Measurements from ENCODE around the gene PRR36. TPM values are rescaled to one million over a fixed set of nuclear protein-coding genes. Genes with fewer than 3 reads are reported as not detected.

PRR36 gene
- total and polyA plus RNA-seq, 10 donors: 0.02 to 0.43 (median 0.09) TPM; not detected in 3

DNA sequence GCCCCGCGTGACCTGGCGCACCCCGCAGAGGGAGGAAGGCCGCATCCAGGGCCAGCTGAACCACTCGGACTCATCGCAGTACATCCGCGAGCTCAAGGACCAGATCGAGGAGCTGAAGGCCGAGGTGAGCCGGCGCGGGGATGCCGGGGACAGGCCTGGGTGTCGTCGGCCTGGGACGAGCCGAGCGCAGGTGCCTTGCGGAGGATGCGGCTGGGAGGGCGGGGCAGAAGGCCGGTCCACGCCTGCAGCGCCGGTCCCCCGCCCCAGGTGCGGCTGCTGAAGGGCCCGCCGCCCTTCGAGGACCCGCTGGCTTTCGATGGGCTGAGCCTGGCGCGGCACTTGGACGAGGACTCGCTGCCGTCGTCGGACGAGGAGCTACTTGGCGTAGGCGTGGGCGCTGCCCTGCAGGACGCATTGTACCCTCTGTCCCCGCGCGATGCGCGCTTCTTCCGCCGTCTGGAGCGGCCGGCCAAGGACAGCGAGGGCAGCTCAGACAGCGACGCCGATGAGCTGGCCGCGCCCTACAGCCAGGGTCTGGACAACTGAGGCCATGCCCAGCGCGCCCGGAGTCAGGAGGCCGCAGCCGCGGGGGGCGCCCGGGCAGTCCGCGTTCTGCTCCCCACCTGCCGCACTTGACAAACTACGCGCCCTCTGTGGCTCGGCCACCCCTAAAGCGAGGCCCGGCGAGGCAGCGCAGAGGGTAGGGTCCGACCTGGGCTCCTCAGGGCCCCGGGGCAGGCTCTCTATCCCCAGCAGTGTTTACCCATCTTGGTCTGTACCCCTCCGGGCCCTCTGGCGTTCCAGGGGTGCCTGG, 10.8 kb downstream of the PRR36 start:
- Histone ChIP-seq H3K4me1 (peaks cover 9 to 49% (median 26%) of the 10 kb centered on the region in 6 donors), H3K27me3 (replicated peaks in 1 of 7) (peaks cover 2 to 100% (median 61%) of the 10 kb centered on the region in 7 donors), H3K4me3 (peak overlapping the region in 4 of 8 donors; percentile 34 to 65 (median 38)), H3K27ac (no peak overlapping the region), H3K9me3 (no peaks in the 10 kb centered on the region), H3K36me3 (peaks cover 0 to 42% (median 0%) of the 10 kb centered on the region in 6 donors)
- peak in 2 of 3 donors; percentile 15 to 34 for TF ChIP-seq POLR2AphosphoS5 (IDR thresholded peaks at IDR 0.05)
- TF ChIP-seq, protein P1, sequence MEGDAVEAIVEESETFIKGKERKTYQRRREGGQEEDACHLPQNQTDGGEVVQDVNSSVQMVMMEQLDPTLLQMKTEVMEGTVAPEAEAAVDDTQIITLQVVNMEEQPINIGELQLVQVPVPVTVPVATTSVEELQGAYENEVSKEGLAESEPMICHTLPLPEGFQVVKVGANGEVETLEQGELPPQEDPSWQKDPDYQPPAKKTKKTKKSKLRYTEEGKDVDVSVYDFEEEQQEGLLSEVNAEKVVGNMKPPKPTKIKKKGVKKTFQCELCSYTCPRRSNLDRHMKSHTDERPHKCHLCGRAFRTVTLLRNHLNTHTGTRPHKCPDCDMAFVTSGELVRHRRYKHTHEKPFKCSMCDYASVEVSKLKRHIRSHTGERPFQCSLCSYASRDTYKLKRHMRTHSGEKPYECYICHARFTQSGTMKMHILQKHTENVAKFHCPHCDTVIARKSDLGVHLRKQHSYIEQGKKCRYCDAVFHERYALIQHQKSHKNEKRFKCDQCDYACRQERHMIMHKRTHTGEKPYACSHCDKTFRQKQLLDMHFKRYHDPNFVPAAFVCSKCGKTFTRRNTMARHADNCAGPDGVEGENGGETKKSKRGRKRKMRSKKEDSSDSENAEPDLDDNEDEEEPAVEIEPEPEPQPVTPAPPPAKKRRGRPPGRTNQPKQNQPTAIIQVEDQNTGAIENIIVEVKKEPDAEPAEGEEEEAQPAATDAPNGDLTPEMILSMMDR (IDR thresholded peaks at IDR 0.05 in 8 of 11, conservative IDR thresholded peaks at IDR 0.05 in 3 of 11): no peak
- 41 to 59% (median 56%) methylated on average over 43 to 83 of the region's 83 CpGs for WGBS, 5 donors
- no peak for DNase-seq
- intact Hi-C loops (cut with DNase I; ENCODE audit: low total_unique reads): no loop called here

DNA sequence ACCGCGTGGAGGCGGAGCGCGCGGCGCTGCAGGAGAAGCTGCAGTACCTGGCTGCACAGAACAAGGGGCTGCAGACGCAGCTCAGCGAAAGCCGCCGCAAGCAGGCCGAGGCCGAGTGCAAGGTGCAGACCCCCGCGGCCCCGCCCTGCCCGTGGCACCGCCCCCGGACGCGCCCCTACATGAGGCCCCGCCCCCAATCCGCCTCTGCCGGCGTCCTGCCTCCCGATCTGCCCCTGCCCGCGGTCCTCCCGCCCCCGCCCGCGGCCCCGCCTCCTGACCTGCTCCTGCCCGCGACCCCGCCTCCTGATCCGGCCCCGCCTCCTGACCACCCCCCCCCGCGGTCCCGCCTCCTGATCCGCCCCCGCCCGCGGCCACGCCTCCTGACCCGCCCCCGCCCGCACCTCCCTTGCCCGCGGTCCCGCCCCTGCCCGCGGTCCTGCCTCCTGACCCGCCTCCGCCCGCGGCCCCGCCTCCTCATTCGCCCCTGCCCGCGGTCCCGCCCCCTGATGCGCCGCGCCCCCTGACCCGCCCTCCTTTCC, 11.7 kb downstream of the PRR36 start:
- TF ChIP-seq POLR2A (IDR thresholded peaks at IDR 0.05) (no peak), POLR2AphosphoS5 (IDR thresholded peaks at IDR 0.05) (no peak)
- TF ChIP-seq, protein P1 (IDR thresholded peaks at IDR 0.05 in 8 of 11, conservative IDR thresholded peaks at IDR 0.05 in 3 of 11): no peak
- H3K4me3 ChIP-seq: peak overlapping the region in 7 of 8 donors; percentile 17 to 65 (median 34)
- intact Hi-C loops (cut with DNase I; ENCODE audit: low total_unique reads): no loop called here
- no peaks in the 10 kb centered on the region for H3K9me3 ChIP-seq
- H3K36me3 ChIP-seq: peaks cover 0 to 50% (median 0%) of the 10 kb centered on the region in 6 donors
- peaks cover 8 to 44% (median 22%) of the 10 kb centered on the region in 6 donors for H3K4me1 ChIP-seq
- DNase-seq: peak; percentile 87
- H3K27me3 ChIP-seq (replicated peaks in 1 of 7): peaks cover 2 to 100% (median 65%) of the 10 kb centered on the region in 7 donors
- WGBS, 5 donors: 2 to 20% (median 3%) methylated on average over 2 to 66 of the region's 67 CpGs
- no peak overlapping the region for H3K27ac ChIP-seq

DNA sequence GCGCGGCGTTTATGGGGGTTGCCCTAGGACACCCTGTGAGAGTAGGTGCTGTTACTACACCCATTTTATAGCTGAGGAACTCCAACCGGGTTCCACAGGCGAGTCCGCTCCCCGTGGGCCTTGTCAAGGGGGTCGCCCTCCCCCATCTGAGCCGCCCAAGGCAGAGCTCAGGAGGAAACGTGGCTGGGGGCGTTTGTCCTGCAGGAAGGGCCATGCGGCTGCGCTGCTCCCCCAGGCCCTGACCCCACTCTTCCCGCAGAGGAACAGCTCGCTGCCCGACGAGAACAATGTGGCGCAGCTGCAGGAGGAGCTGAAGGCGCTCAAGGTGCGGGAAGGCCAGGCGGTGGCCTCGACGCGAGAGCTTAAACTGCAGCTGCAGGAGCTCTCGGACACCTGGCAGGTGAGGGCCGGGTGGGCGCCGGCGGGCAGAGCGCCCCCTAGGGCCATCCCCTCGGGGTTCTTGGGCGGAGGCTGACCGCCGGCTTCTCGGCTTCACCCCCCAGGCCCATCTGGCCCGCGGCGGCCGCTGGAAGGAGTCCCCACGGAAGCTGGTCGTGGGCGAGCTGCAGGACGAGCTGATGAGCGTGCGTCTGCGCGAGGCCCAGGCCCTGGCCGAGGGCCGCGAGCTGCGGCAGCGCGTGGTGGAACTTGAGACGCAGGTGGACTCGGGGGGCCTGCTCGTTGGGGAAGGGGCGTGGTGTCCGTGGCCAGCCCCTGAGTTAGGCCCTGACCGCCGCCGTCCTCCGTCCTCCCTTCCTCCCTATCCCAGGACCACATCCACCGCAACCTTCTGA, 12.4 kb downstream of the PRR36 start:
- no peak for DNase-seq
- TF ChIP-seq POLR2A (IDR thresholded peaks at IDR 0.05): no peak
- TF ChIP-seq POLR2AphosphoS5 (IDR thresholded peaks at IDR 0.05): peak in 1 of 3 donors; percentile 14
- TF ChIP-seq, protein P1 (IDR thresholded peaks at IDR 0.05 in 8 of 11, conservative IDR thresholded peaks at IDR 0.05 in 3 of 11): no peak
- peak overlapping the region in 7 of 8 donors; percentile 17 to 65 (median 34) for H3K4me3 ChIP-seq
- H3K36me3 ChIP-seq: peaks cover 0 to 50% (median 0%) of the 10 kb centered on the region in 6 donors
- intact Hi-C loops (cut with DNase I; ENCODE audit: low total_unique reads): no loop called here
- 0 to 44% (median 24%) methylated on average over 5 to 63 of the region's 63 CpGs for WGBS, 5 donors
- peaks cover 2 to 100% (median 65%) of the 10 kb centered on the region in 7 donors for H3K27me3 ChIP-seq (replicated peaks in 1 of 7)
- no peak overlapping the region for H3K27ac ChIP-seq
- no peaks in the 10 kb centered on the region for H3K9me3 ChIP-seq
- H3K4me1 ChIP-seq: peaks cover 8 to 44% (median 22%) of the 10 kb centered on the region in 6 donors
